ENCODE measurements around the gene CNOT4.

- TF ChIP-seq POLR2A (IDR thresholded peaks at IDR 0.05) (no peak), CTCF (IDR thresholded peaks at IDR 0.05 in 8 of 11, conservative IDR thresholded peaks at IDR 0.05 in 3 of 11) (no peak)
These were observed 82.7 kb downstream of the CNOT4 start for GRCh38 chr7:135427166-135427565.

All from spleen (tissue), 7 donors.